ENCODE measurements around the gene TRIOBP.

DNA sequence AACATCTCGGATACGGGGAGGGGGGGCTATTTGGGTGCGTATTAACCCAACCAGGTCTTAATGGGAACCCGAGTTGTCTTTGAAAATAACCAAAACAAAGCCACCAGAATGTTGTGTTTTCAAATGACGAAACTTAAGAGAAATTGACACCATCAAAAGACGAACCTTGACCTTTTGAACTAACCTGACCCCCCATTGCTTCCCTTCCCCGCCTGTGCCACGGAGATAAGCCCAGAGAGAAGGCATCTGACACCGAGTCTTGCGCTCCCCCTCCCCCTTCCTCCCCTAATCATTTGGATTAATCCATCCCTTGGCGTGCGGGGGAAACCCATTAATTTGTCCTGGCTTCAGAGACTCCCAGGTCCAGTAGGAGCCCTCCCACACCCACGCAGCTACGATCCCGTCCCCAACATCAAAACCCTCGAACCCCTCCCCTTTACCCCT lies 106.4 kb downstream of the TRIOBP start:
- TF ChIP-seq SIN3A (IDR thresholded peaks at IDR 0.05; ENCODE audit: borderline replicate concordance, insufficient read depth, low read length) (no peak), REST (IDR thresholded peaks at IDR 0.05; ENCODE audit: insufficient read depth in 1 of 2, low read depth in 2 of 2, low read length in 2 of 2) (no peak), TAF1 (IDR thresholded peaks at IDR 0.05; ENCODE audit: borderline replicate concordance, insufficient read depth, low read length) (no peak), POLR2AphosphoS5 (IDR thresholded peaks at IDR 0.05; ENCODE audit: low read depth, low read length) (no peak)
